HG03354 (cell line): ENCODE results near the gene CNTN1.
A peak's percentile ranks its signal among the peaks of the same experiment; 100 is the strongest.

Source experiments
- ATAC-seq: cut with Tn5 transposase; IDR thresholded peaks from one replicate; pipeline ENCODE4 v1.9.1; 2021; ENCODE audit warnings: mild to moderate bottlenecking; ENCODE audit not compliant: unreplicated experiment, poor library complexity, severe bottlenecking

The CNTN1 gene

GRCh38 chr12:40942326-40942725, 250.1 kb downstream of the CNTN1 start:
- no peak for ATAC-seq

DNA sequence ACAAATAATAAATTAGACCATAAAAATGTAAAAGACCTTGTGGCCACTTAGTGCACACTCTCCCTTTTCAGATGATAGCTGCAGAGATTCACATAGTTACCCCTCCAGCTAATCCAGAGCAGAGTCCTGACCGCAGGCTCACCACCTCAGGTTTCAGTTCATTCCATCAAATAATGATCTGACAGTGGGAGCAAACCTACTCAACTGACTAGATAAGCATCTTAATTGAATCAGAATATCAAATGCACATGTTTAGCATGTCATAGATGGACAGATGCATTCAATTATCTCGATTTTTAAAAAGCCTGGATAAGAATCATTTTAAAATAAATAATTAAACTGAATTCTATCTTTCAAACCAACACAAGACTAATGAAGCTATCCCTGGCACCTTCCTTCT, 253.5 kb downstream of the CNTN1 start:
- no peak for ATAC-seq

GRCh38 chr12:40946612-40947194, 254.5 kb downstream of the CNTN1 start:
- peak; percentile 78 for ATAC-seq

DNA sequence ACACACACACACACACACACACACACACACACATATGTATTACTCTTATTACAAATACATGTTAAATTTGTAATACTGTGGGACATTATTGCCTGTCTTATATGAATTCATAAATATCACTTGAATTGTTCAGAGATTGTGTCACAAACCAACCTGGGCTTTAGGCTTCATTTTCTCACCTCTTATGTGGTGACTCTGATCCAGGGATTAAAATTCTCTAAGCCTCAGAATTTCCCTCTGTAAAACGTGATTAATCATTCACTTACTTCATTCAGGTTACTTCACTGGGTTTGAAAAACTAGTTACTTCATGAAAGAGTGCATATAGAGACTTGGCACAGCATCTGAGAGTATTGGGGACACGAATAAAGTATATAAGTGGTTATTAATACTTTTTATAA, 255.6 kb downstream of the CNTN1 start:
- no peak for ATAC-seq

DNA sequence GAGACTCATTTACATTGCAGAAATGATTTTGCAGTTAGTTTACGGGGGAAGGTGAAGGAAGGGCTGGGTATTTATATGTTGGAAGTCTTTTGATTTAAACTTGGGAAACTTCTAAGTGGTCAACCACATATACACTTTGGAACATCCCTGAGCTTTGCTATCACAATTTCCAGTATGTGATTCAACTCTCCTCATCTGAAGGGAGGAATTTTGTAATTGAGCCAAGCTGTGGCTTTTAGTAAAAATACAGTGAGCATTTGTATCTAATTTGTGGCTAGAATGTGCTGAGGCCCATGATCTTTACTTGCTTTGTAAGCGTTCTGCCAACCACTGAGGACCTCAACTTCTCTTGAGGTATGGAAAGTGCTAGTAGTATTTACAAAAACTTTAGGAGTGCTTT, 260.8 kb downstream of the CNTN1 start:
- no peak for ATAC-seq

DNA sequence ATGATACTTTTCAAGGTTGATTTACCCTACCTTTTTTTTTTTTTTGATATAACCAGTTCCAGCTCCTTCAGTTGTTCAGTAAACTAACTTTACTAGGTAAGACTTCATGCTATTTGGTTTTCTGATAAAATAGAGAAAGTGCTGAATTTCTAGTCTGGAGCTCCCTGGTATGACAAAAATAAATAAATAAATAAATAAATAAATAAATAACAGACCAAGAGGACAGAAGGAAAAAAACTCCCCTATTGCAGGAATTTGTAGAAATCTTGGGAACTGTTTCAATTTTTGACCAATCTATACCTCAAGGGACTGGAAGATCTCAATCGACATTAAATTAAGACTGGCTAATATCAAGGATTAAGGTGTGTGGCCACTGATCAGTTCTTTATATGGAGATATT, 265.2 kb downstream of the CNTN1 start:
- no peak for ATAC-seq

- ATAC-seq: no peak
Observed at GRCh38 chr12:40959041-40959440, 266.8 kb downstream of the CNTN1 start.

DNA sequence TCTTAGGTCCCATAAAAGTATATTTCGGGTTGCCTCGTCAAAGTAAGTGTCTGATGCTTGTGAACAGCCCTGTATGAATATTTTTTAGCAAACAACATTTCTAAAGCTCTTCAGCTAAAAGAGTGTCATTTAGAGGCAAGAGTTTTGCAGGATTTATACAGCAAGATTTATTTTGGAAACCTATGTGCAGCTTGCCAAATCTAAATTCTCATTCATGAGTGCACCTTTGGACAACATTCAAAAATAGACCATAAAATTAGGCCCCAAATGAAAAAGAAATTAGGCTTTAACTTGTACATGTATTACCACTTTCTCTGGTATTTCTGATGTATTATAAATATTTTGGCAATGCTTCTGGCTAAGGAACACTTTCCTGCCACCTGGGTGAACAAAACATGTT, 271.5 kb downstream of the CNTN1 start:
- ATAC-seq: no peak

GRCh38 chr12:40969796-40970195, 277.6 kb downstream of the CNTN1 start:
- no peak for ATAC-seq

DNA sequence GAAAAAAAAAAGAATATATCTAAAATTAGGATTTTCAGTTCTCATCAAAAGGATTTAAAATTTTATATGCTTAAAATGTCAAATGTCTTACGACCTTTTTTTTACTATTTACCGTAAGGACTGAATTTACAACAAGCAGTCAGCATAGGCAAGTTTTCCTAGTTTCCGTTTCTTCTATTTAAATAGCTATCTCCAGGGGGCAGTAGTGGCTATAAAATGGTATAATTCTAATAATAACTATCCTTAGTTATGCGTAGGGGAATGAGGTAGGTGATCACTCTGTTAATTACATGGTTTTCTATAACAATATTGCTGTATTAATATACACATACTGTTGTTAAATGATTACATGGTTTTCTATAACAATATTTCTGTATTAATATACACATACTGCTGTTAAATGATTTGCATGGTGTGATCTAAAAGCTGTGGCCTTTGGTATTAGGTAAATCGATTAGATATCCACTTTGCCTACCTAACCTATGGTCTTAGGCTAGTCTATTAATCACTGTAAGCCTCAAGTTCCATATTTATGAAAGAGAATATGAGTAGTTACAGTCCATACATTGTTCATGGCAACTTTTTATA, 278.2 kb downstream of the CNTN1 start:
- ATAC-seq: no peak

DNA sequence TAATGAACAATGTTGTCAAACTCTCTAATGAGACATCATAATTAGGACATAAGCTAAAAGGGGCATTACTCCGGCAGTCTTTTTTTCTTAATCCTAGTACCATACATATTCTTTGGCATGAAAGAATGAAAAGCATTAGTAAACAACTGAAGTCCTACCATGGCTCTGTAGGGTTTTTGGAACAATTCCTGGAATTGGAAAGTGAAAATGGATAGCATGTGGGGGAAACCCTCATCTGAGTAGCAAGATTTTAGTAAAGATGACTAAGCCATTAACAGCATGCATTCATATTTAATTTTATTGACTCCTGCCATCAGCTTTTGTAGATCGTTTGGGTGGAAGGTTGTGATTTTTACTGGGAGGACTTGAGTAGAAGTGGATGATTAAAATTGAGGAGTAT, 279.7 kb downstream of the CNTN1 start:
- ATAC-seq: no peak

- no peak for ATAC-seq
Observed at GRCh38 chr12:40976546-40976945, 284.3 kb downstream of the CNTN1 start.

DNA sequence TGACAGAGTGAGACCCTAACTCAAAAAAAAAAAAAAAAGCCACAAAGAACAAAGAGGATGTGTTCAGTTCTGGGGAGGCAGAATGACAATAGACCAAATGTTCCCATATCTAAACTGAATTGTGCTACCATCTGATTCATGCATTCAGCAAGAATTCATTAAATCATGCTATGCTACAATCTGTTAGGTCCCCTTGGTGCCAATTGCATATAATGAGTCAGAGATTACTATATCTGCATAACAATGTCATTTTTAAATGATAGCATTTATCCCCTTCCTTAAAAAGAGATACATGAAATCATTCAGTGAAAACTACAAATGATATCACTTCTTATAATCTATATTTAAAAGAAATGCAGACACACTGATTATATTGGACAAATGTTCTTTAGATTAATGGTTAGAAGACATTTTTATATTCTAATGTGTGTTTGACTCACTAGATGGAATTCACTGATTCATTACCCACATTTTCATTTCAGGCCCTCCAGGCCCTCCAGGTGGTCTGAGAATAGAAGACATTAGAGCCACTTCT, 288.3 kb downstream of the CNTN1 start:
- ATAC-seq: no peak

GRCh38 chr12:40986001-40986400, 293.8 kb downstream of the CNTN1 start:
- no peak for ATAC-seq

DNA sequence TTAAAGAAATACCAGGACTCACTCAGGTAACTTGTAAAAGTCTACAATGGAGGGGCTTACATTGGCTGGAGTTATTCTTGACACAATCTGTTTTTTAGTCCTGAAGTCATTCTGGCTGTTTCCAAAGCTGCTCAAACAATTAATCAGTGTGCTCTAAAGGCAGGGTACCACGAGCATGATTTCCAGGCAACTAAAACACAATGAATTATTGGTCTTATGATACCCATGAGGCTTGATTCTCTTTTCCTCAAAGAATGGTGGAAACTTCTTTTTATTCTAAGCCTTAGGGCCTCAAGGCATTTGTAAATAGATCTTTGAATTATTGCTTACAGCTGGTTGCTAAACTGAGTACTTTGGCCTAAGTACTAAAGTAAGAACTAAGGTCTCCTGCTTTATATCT, 296.1 kb downstream of the CNTN1 start:
- no peak for ATAC-seq

GRCh38 chr12:40988824-40989223, 296.6 kb downstream of the CNTN1 start:
- no peak for ATAC-seq

DNA sequence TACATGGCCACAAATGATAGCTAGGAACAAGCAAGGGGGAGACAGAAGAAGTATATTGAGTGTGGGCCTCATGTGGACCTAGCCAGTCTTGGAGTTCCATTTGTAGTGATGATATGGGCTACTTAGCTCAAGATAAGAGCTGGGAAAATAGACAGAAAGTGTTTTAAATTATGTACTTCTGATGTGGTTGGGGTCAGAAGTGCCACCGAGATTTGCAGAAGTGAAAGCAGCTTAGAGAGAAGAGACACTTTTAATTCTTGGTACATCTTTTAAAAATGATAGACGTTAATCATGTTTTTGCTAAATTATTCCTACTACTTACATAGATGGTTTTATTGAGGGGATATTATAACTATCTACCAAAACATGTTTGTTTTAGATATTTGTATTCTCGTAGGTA, 297.5 kb downstream of the CNTN1 start:
- ATAC-seq: no peak

DNA sequence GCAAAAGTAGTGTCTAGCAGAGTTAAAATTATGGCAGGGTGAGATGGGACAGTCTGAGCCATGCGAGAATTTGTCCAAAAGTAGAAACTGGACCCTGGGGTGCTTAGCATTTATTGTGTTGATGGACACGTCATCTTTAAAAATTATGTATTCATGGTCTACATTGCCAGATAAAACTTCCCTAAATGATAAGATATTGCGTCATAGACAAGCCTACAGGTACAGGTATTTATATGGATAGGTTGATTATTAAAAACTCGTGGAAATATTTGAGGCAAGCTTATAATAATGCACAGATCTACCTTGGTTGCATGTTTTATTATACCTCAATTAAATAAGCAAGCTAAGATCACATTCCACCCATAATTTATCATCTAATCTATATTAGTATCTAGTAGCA, 299.9 kb downstream of the CNTN1 start:
- no peak for ATAC-seq

- no peak for ATAC-seq
Observed at GRCh38 chr12:40992674-40993073, 300.4 kb downstream of the CNTN1 start.

- no peak for ATAC-seq
Observed at GRCh38 chr12:40993158-40993557, 300.9 kb downstream of the CNTN1 start.

GRCh38 chr12:40996091-40996490, 303.9 kb downstream of the CNTN1 start:
- no peak for ATAC-seq

DNA sequence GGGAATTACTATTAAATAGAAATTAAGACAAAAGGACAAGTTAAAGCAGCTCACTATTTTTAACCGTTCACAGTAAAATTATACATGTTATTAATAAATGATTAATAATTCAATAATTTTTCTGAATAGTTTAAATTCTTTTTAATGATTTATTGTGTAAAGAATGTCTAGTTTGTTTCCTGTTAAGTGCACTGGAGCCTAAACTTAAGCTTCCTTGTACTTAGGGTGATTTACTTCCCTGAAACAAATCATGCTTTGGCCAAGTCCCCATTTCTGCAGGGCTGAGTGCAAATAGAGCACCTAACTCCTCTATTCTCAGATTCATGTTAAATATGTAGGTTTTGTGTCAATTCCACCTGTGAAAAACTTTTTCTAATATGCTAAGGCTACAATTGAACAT, 307.0 kb downstream of the CNTN1 start:
- ATAC-seq: no peak
